GM12865 (cell line): ENCODE measurements around the gene CXCL1.

Source experiments
- DNase-seq: peaks from one replicate; pipeline ENCODE4 v3.0.0; 2010; ENCODE audit warnings: low read depth
- H3K4me3 ChIP-seq: 2 replicates; pipeline ENCODE4 v1.5.1; 2011; ENCODE audit warnings: mild to moderate bottlenecking, low read depth, low read length, control low read depth
- TF ChIP-seq, protein P1 (sequence below): IDR thresholded peaks from 2 replicates; pipeline ENCODE4 v1.5.1; 2011; ENCODE audit warnings: low read length, control low read depth, low read depth, inconsistent platforms; ENCODE audit not compliant: insufficient read depth; ENCODE audit errors: missing control alignments

The CXCL1 gene

DNA sequence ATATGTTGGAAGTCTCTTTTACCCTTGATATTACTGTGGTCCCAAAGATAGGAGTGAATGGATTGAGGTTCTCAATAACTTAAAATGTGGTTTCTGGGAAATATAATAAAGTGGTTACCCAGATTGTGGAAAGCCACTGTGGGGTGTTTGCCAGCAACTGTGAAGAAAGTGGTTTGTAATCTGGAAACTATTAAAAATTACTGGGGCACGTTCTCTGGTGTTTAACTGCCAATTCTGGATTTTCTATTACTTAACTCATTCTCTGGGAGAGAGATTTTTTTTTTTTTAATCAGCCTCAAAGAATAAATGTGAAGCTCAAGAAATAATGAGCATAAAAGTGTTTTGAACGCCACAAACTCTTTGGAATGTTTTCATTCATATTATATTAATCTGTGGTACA lies 37.6 kb upstream of the CXCL1 start:
- no peak overlapping the region for H3K4me3 ChIP-seq
- TF ChIP-seq, protein P1, sequence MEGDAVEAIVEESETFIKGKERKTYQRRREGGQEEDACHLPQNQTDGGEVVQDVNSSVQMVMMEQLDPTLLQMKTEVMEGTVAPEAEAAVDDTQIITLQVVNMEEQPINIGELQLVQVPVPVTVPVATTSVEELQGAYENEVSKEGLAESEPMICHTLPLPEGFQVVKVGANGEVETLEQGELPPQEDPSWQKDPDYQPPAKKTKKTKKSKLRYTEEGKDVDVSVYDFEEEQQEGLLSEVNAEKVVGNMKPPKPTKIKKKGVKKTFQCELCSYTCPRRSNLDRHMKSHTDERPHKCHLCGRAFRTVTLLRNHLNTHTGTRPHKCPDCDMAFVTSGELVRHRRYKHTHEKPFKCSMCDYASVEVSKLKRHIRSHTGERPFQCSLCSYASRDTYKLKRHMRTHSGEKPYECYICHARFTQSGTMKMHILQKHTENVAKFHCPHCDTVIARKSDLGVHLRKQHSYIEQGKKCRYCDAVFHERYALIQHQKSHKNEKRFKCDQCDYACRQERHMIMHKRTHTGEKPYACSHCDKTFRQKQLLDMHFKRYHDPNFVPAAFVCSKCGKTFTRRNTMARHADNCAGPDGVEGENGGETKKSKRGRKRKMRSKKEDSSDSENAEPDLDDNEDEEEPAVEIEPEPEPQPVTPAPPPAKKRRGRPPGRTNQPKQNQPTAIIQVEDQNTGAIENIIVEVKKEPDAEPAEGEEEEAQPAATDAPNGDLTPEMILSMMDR = no peak
- no peak for DNase-seq

DNA sequence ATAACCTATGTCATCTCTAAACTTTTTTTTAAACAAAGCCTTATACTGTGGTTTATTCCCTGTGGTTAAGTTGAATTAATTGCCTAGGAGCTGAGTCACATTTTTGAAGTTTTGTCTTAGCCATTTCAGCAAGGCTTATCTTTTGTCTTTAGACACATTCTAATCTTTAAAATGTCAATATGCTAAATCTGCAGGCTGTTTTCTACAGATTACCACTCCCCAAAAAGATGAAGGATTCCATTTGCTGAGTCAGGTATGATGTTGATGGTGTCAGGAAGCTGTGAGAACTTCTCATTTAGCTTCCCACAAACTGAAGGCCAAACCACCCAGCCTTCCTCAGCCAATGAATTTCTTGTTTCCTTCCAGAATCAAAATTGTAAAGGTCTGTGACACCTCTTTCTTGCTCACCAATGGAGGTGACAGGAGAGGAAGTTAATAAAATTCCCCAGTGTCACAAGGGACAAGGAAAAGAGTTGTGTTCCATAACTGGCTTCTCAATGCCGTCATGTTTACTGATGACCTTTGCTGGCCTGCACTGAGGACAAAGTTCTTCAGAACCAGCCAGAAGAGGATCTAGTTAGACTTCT lies 36.4 kb upstream of the CXCL1 start:
- no peak for DNase-seq
- H3K4me3 ChIP-seq = no peak overlapping the region
- TF ChIP-seq, protein P1 = no peak

DNA sequence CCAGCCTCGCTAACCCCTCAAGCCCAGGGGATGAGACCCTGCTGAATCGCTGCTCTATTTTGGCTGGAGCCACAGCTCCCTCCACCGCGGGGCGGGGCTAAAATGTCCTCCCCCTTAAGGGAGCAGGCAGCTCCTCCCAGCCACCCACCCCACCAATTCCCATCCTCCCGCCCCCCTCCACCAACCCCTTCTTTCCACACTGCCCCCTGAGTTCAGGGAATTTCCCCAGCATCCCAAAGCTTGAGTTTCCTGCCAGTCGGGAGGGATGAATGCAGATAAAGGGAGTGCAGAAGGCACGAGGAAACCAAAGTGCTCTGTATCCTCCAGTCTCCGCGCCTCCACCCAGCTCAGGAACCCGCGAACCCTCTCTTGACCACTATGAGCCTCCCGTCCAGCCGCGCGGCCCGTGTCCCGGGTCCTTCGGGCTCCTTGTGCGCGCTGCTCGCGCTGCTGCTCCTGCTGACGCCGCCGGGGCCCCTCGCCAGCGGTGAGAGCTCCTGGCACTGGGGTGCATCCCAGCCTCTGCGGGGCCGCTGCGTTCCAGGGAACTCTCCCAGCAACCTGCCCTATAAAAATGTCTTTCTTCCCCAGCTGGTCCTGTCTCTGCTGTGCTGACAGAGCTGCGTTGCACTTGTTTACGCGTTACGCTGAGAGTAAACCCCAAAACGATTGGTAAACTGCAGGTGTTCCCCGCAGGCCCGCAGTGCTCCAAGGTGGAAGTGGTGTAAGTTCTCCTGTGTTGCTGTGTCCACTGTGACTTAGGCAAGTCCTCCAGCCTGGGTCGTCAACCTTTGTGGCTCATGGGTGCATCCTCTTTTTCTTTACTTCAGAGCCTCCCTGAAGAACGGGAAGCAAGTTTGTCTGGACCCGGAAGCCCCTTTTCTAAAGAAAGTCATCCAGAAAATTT lies 32.6 kb upstream of the CXCL1 start, which contains the start of gene CXCL6:
Gene CXCL6, plus strand, starts transcription at position 306 of the 907 bp plus-strand sequence. Its CDS starts 73 bp downstream, at position 379.
- no peak for DNase-seq
- TF ChIP-seq, protein P1 = no peak
- no peak within 1 kb of the TSS for H3K4me3 ChIP-seq

DNA sequence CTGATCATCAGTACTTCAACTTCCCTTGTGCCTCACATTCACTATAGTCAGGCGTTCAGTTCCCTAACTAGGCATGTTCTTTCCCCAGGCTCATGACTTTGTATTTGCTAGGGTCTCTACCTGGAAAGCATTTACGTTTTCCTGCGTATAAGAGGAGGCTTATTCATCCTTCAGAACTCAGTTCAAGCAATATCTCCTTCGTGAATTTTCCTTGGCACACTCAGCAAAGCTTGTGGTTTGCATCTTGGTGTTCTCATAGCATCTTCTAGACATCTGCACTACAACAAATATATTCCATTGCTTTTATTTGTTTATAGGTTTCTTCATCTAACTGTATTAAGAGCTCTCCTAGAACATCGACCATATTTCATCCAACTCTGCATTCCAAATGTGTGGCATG lies 30.1 kb upstream of the CXCL1 start:
- no peak for DNase-seq
- no peak overlapping the region for H3K4me3 ChIP-seq
- TF ChIP-seq, protein P1 = no peak

DNA sequence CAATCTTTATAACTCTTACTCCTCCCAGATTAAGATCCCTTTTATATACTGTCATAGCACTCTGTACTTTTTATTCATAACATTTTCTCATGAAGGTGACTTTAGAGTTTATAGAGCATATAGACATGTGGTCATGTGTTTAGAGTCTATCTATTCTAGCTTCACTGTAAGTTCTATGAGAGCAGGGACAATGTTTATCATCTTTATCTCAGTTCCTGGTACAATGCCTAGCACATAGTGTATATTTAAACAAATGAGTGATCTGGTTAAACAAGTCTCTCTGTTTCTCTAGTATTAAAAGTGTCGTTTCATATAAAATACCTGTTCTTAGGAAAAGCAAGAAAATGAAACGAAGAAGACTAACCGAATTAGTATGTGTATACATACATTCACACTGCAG lies 29.5 kb upstream of the CXCL1 start:
- H3K4me3 ChIP-seq = no peak overlapping the region
- DNase-seq = no peak
- TF ChIP-seq, protein P1 = no peak

DNA sequence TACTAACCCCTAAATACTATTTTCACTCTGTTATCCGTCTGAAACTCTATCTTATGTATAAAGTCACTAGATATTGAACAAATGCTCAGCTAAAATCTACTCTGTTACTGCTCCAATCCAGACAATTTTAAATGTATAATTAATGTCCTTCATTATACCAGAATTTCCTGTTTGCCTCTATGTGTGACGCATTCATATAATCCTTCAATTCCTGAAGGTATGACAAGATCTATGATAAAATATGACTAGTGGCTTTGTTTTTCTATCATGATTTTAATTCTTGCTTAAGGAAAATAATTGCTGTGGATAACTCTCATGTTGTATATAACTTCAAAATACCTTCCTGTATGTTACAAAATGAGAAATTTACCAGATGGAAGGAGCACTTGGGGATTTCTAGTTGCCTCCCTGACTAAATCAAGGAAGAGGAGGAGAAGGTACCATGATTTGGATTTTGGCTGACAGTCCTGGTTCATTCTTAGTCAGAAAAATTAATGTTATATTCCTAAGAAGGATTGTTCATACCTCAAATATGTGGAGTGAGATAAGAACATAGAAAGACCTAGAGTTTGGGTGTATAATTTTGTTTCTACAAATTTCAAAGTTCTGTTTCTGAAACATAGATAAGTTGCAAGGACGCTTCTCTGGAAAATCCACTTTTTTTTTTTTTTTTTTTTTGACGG lies 27.8 kb upstream of the CXCL1 start:
- no peak overlapping the region for H3K4me3 ChIP-seq
- DNase-seq = no peak
- TF ChIP-seq, protein P1 = no peak
